HCT116 (cell line): Measurements from ENCODE around the gene HNRNPCL1. TPM values are rescaled to one million over a fixed set of nuclear protein-coding genes. Genes with fewer than 3 reads are reported as not detected.
"Not testable (repeated sequence)": the region's sequence is repeated elsewhere in the genome, so short reads cannot be mapped to it uniquely, and the experiment has no call there.

ENCODE experiments used
- ATAC-seq: fragments of 200-7000 bp; cut with Tn5 transposase; 2 replicates; pipeline ENCODE4 v1.9.1; 2020; ENCODE audit warnings: mild to moderate bottlenecking, moderate library complexity
- BruUV-seq: library from RNA; stranded (reverse); fragments of 400-500 nt; replicated peaks from 2 replicates; lab custom pipeline; 2021; lab: Mats Ljungman, UMichigan
- CTCF ChIA-PET: fragments of 300-600 bp; sonication (Branson Sonifier 250); formaldehyde crosslinking; loops from one replicate; lab custom pipeline; 2021; ENCODE audit warnings: antibody characterized with exemption; lab: Charles Lee
- POLR2A ChIA-PET: fragments of 300-600, 350-600 bp; sonication (Branson Sonifier 250); formaldehyde crosslinking; loops from one replicate; lab custom pipeline; 2021; ENCODE audit warnings: antibody characterized with exemption; lab: Charles Lee
- RAD21 ChIA-PET, 2 experiments: fragments of 300-600 bp; sonication (Branson Sonifier 250); formaldehyde crosslinking; loops; one replicate each; lab custom pipeline; 2023; ENCODE audit warnings: low total read pairs in 2 of 2; ENCODE audit not compliant: uncharacterized antibody in 2 of 2, unreplicated experiment in 2 of 2, low non-redundant PET in 1 of 2; lab: Charles Lee
- DNase-seq: peaks from one replicate; pipeline ENCODE4 v3.0.0-alpha.2; 2010; ENCODE audit warnings: low read depth, low spot score
- H2AFZ ChIP-seq: fragments of 200-600 bp; shearing (Covaris generic), sonication (generic); 2 replicates; pipeline ENCODE4 v1.6.1; 2017; ENCODE audit warnings: low read depth, mixed run types, mixed read lengths, antibody characterized with exemption, low read length; ENCODE audit not compliant: poor library complexity, severe bottlenecking
- H3K27ac ChIP-seq: 2 replicates; pipeline ENCODE4 v1.5.1; 2012; ENCODE audit warnings: low read depth, low read length
- H3K27me3 ChIP-seq: fragments of 200-600 bp; sonication (generic); 2 replicates; pipeline ENCODE4 v1.6.1; 2016; ENCODE audit warnings: mixed run types, low read length, mixed read lengths; ENCODE audit not compliant: insufficient read depth
- H3K36me3 ChIP-seq, 2 experiments: fragments of 200-500 bp in 1 of 2; fragments of 200-600 bp in 1 of 2; sonication (Bioruptor generic) in 1 of 2; sonication (generic) in 1 of 2; 2 replicates each; pipeline versions ENCODE4 v1.5.1 to v1.6.1; 2014 to 2016; ENCODE audit warnings: low read length in 2 of 2, inconsistent platforms in 1 of 2, mixed read lengths in 1 of 2, mixed run types in 1 of 2; ENCODE audit not compliant: insufficient read depth in 2 of 2, control insufficient read depth in 1 of 2
- H3K4me1 ChIP-seq, 2 experiments: fragments of 200-600 bp in 1 of 2; sonication (generic) in 1 of 2; 2 replicates each; pipeline versions ENCODE4 v1.5.1 to v1.6.1; 2012 to 2017; ENCODE audit warnings: low read length in 2 of 2, inconsistent platforms in 1 of 2, mild to moderate bottlenecking in 1 of 2, mixed read lengths in 1 of 2, mixed run types in 1 of 2, moderate library complexity in 1 of 2; ENCODE audit not compliant: insufficient read depth in 2 of 2, control insufficient read depth in 1 of 2
- H3K4me2 ChIP-seq: fragments of 200-600 bp; sonication (generic); 2 replicates; pipeline ENCODE4 v1.6.1; 2017; ENCODE audit warnings: mixed run types, low read length, mixed read lengths
- H3K4me3 ChIP-seq, 2 experiments: fragments of 200-600 bp in 1 of 2; sonication (generic) in 1 of 2; replicated peaks in 1 of 2; 2 replicates each; pipeline ENCODE4 v1.5.1; 2011 to 2016; ENCODE audit warnings: low read length in 2 of 2, control low read depth in 1 of 2, low read depth in 1 of 2, mild to moderate bottlenecking in 1 of 2, mixed read lengths in 1 of 2, mixed run types in 1 of 2
- H3K79me2 ChIP-seq: fragments of 200-600 bp; sonication (generic); 2 replicates; pipeline ENCODE4 v1.6.1; 2017; ENCODE audit warnings: mild to moderate bottlenecking, mixed run types, low read length, moderate library complexity, mixed read lengths; ENCODE audit not compliant: insufficient read depth
- H3K9ac ChIP-seq: fragments of 200-600 bp; sonication (generic); 2 replicates; pipeline ENCODE4 v1.6.1; 2016; ENCODE audit warnings: low read length, mixed read lengths
- H3K9me2 ChIP-seq: fragments of 200-600 bp; sonication (generic), shearing (Covaris generic); 2 replicates; pipeline ENCODE4 v1.6.1; 2017; ENCODE audit warnings: mixed run types, mild to moderate bottlenecking, moderate library complexity; ENCODE audit not compliant: insufficient read depth
- H3K9me3 ChIP-seq, 2 experiments: fragments of 200-500 bp in 1 of 2; fragments of 200-600 bp in 1 of 2; sonication (Bioruptor generic) in 1 of 2; sonication (generic) in 1 of 2; 2 replicates each; pipeline ENCODE4 v1.6.1; 2014 to 2017; ENCODE audit warnings: low read length in 2 of 2, mixed read lengths in 2 of 2, inconsistent platforms in 1 of 2, low read depth in 1 of 2, mild to moderate bottlenecking in 1 of 2, mixed run types in 1 of 2, moderate library complexity in 1 of 2; ENCODE audit not compliant: control insufficient read depth in 1 of 2, insufficient read depth in 1 of 2
- H4K20me1 ChIP-seq: fragments of 200-600 bp; sonication (generic), shearing (Covaris generic); 2 replicates; pipeline ENCODE4 v1.6.1; 2017; ENCODE audit warnings: mixed run types, mild to moderate bottlenecking, moderate library complexity; ENCODE audit not compliant: insufficient read depth
- EZH2 ChIP-seq: fragments of 200-600 bp; sonication (generic); IDR thresholded peaks from 2 replicates; pipeline ENCODE4 v1.6.1; 2017; ENCODE audit warnings: antibody characterized with exemption, mixed run types
- FOSL1 ChIP-seq: IDR thresholded peaks from 2 replicates; pipeline ENCODE4 v1.6.1; 2012; ENCODE audit warnings: low read depth
- JUND ChIP-seq: IDR thresholded peaks from 2 replicates; pipeline ENCODE4 v1.6.1; 2012
- SP1 ChIP-seq: IDR thresholded peaks from 2 replicates; pipeline ENCODE4 v1.6.1; 2012; ENCODE audit warnings: low read depth
- ZNF274 ChIP-seq: fragments of 200-500 bp; sonication (Bioruptor generic); IDR thresholded peaks from 2 replicates; pipeline ENCODE4 v1.6.1; 2014; ENCODE audit warnings: mild to moderate bottlenecking, low read depth, low read length, inconsistent platforms
- intact Hi-C: fragments of 100-400 bp; cut with micrococcal nuclease; formaldehyde crosslinking; loops from 2 replicates; pipeline ENCODE4 v1.10.0; 2022
- total RNA-seq: library from RNA; stranded (reverse); gene quantifications from one replicate; pipeline ENCODE4 v1.2.1, GENCODE V29; 2021; ENCODE audit not compliant: unreplicated experiment
- TF ChIP-seq, protein P1 (sequence below): IDR thresholded peaks from 2 replicates; pipeline ENCODE4 v1.6.1; 2011; ENCODE audit warnings: mild to moderate bottlenecking, low read length, moderate library complexity; ENCODE audit not compliant: insufficient replicate concordance; ENCODE audit errors: extremely low read depth
- TF ChIP-seq, protein P2 (sequence below): IDR thresholded peaks from 2 replicates; pipeline ENCODE4 v1.6.1; 2012

Gene HNRNPCL1
- total RNA-seq, 1 experiment from 2014 or later: not detected

GRCh38 chr1:12851779-12852178 is 3.3 kb upstream of the HNRNPCL1 start:
- Histone ChIP-seq H3K4me2 (peak overlapping the region; percentile 69), H3K27ac (peak overlapping the region; percentile 27; the same call in 1 of the 2 replicates), H3K27me3 (no peaks in the 10 kb centered on the region), H3K9me3 (no peaks in the 10 kb centered on the region), H3K9ac (no peak overlapping the region), H4K20me1 (no peaks in the 10 kb centered on the region), H3K79me2 (no peaks in the 10 kb centered on the region), H3K9me2 (no peaks in the 10 kb centered on the region), H2AFZ (peak overlapping the region; percentile 57), H3K4me1 (peaks cover 3 to 18% of the 10 kb centered on the region in 2 experiments; a peak in 3 of 4 replicates), H3K4me3 (peak overlapping the region in 1 of 2 experiments; percentile 26; a peak in 1 of 4 replicates), H3K36me3 (no peaks in the 10 kb centered on the region)
- RAD21 ChIA-PET: no interaction called here
- no TSS peak for BruUV-seq
- intact Hi-C loops: no loop called here
- POLR2A ChIA-PET: no interaction called here
- CTCF ChIA-PET: no interaction called here
- DNase-seq (peak; percentile 41), ATAC-seq (peak; percentile 88)
- TF ChIP-seq, protein P1, sequence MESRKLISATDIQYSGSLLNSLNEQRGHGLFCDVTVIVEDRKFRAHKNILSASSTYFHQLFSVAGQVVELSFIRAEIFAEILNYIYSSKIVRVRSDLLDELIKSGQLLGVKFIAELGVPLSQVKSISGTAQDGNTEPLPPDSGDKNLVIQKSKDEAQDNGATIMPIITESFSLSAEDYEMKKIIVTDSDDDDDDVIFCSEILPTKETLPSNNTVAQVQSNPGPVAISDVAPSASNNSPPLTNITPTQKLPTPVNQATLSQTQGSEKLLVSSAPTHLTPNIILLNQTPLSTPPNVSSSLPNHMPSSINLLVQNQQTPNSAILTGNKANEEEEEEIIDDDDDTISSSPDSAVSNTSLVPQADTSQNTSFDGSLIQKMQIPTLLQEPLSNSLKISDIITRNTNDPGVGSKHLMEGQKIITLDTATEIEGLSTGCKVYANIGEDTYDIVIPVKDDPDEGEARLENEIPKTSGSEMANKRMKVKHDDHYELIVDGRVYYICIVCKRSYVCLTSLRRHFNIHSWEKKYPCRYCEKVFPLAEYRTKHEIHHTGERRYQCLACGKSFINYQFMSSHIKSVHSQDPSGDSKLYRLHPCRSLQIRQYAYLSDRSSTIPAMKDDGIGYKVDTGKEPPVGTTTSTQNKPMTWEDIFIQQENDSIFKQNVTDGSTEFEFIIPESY: no peak
- TF ChIP-seq JUND (peak; percentile 57), ZNF274 (no peak), SP1 (0 out of 2 replicates have a peak, but pooled peaks have one; percentile 15), EZH2 (no peak), FOSL1 (peak; percentile 65; the same call in 1 of the 2 replicates)
- TF ChIP-seq, protein P2, sequence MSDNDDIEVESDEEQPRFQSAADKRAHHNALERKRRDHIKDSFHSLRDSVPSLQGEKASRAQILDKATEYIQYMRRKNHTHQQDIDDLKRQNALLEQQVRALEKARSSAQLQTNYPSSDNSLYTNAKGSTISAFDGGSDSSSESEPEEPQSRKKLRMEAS: peak; percentile 27; the same call in 1 of the 2 replicates

GRCh38 chr1:12833251-12833650 is 15.3 kb downstream of the HNRNPCL1 start:
- H3K4me2 ChIP-seq, ATAC-seq, H3K27ac ChIP-seq, H2AFZ ChIP-seq, H3K79me2 ChIP-seq, H3K9ac ChIP-seq, H4K20me1 ChIP-seq, RAD21 ChIA-PET, CTCF ChIA-PET, intact Hi-C loops, H3K4me1 ChIP-seq, POLR2A ChIA-PET, BruUV-seq, H3K9me2 ChIP-seq, H3K9me3 ChIP-seq, H3K4me3 ChIP-seq, DNase-seq, H3K36me3 ChIP-seq, H3K27me3 ChIP-seq: not testable (repeated sequence)

DNA sequence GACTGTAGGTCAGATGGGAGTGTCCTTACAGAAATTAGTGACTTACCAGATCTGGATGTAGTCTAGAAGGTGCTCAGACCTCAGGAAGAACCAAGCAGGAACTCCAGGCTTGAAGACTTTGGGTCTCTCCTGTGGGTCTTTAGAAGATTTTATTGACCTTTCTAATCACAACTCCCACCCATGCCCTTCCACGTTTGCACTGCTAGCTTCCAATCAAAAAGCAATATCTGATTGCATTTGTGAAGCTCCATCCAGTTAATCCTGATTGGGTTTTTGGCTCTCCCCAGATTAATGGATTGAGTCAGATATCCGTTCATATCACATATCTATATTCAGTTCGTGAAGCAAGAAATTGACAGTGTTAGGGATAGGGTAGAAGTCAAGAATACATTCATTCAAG is 17.2 kb downstream of the HNRNPCL1 start, which contains the start of gene PRAMEF11:
Gene PRAMEF11 (minus strand): TSS at position 101 of the 400 bp plus-strand sequence. CDS start 2,621 bp downstream, outside the sequence.
- H2AFZ ChIP-seq, BruUV-seq, RAD21 ChIA-PET, ATAC-seq, H3K4me1 ChIP-seq, H3K9me2 ChIP-seq, H3K27ac ChIP-seq, intact Hi-C loops, POLR2A ChIA-PET, H3K36me3 ChIP-seq, H4K20me1 ChIP-seq, H3K4me3 ChIP-seq, H3K79me2 ChIP-seq, H3K4me2 ChIP-seq, DNase-seq, CTCF ChIA-PET, H3K9me3 ChIP-seq, H3K9ac ChIP-seq, H3K27me3 ChIP-seq: not testable (repeated sequence)
